GM13976 (cell line): ENCODE measurements around the gene ALDH8A1.

Source experiments
- DNase-seq: peaks from one replicate; pipeline ENCODE4 v3.0.0; 2012; ENCODE audit warnings: low spot score
- in situ Hi-C: fragments of 300-500 bp; cut with MboI; formaldehyde crosslinking; loops from one replicate; pipeline ENCODE4 v1.12.0; 2022; ENCODE audit warnings: low sequenced_read_pairs, mixed read lengths, inconsistent platforms; ENCODE audit not compliant: unreplicated experiment
- TF ChIP-seq, protein P1 (sequence below): IDR thresholded peaks from 2 replicates; pipeline ENCODE4 v1.5.1; 2012; ENCODE audit warnings: borderline replicate concordance, mild to moderate bottlenecking; ENCODE audit not compliant: insufficient read depth; ENCODE audit errors: extremely low read depth, missing control alignments, control extremely low read depth

ALDH8A1 gene

GRCh38 chr6:134949927-134950326 is at the start of gene ALDH8A1:
Gene ALDH8A1, minus strand, starts transcription at chr6:134950101. Its CDS starts 48 bp downstream, at chr6:134950053.
- TF ChIP-seq, protein P1, sequence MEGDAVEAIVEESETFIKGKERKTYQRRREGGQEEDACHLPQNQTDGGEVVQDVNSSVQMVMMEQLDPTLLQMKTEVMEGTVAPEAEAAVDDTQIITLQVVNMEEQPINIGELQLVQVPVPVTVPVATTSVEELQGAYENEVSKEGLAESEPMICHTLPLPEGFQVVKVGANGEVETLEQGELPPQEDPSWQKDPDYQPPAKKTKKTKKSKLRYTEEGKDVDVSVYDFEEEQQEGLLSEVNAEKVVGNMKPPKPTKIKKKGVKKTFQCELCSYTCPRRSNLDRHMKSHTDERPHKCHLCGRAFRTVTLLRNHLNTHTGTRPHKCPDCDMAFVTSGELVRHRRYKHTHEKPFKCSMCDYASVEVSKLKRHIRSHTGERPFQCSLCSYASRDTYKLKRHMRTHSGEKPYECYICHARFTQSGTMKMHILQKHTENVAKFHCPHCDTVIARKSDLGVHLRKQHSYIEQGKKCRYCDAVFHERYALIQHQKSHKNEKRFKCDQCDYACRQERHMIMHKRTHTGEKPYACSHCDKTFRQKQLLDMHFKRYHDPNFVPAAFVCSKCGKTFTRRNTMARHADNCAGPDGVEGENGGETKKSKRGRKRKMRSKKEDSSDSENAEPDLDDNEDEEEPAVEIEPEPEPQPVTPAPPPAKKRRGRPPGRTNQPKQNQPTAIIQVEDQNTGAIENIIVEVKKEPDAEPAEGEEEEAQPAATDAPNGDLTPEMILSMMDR: no peak
- no peak for DNase-seq
- in situ Hi-C loops: no loop called here

GRCh38 chr6:134999107-134999506 is 49.2 kb upstream of the ALDH8A1 start:
- no peak for DNase-seq
- in situ Hi-C loops: no loop called here
- TF ChIP-seq, protein P1: no peak

- in situ Hi-C loops: no loop called here
- TF ChIP-seq, protein P1: no peak
Measured at GRCh38 chr6:134997133-134997995, 47.5 kb upstream of the ALDH8A1 start.

DNA sequence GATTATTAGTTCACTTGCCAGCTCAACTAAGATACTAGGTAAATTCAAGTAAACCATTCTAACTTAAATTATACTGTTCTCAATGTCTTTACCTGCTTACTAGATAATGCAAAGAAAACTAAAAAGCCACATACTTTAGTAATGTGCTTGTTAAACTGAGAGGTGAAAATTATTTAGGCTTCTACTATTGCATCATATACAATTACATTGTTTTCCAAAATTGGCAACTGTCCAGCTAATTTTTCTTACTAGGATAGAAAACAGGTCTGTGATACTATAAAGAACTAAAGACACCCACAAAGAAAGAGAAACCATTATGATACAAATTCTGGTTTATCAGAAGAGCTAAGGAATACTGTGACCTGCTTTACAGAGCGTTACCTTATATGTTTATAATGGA is 45.6 kb upstream of the ALDH8A1 start:
- TF ChIP-seq, protein P1: no peak
- DNase-seq: no peak
- in situ Hi-C loops: no loop called here

More at GRCh38 chr6:134997133-134997995, 47.5 kb upstream of the ALDH8A1 start:
- DNase-seq: no peak

DNA sequence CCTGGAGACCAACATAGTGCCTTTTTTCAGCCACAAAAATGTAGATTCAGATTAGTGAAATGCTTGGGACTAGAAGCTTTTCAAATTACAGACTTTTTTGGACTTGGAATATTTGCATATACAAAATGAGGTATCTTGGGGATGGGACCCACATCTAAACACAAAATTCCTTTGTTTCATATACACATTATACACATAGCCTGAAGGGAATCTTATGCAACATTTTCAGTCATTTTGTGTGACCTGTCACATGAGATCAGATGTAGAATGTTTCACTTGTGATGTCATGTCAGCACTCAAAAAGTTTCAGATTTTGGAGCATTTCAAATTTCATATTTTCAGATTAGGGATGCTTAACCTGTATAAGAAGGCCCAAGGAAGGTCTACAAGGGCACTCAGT is 44.5 kb upstream of the ALDH8A1 start:
- TF ChIP-seq, protein P1: no peak
- DNase-seq: no peak
- in situ Hi-C loops: no loop called here

DNA sequence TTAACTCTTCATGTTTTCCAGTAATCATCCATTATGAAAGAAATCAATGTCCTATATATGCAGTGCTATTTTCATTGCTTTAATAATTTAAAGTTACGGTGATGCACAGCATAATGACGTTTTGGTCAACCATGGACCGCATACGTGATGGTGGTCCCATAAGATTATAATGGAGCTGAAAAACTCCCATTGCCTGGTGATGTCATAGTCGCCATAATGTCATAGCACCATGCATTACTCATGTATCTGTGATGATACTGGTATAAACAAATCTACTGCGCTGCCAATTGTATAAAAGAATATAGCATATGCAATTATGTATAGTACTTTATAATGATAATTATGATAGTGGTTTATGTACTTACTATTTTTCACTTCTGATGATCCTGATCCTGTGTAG is 42.3 kb upstream of the ALDH8A1 start:
- TF ChIP-seq, protein P1: no peak
- DNase-seq: no peak
- in situ Hi-C loops: no loop called here
